ENCODE data around the gene ABCA12.

DNA sequence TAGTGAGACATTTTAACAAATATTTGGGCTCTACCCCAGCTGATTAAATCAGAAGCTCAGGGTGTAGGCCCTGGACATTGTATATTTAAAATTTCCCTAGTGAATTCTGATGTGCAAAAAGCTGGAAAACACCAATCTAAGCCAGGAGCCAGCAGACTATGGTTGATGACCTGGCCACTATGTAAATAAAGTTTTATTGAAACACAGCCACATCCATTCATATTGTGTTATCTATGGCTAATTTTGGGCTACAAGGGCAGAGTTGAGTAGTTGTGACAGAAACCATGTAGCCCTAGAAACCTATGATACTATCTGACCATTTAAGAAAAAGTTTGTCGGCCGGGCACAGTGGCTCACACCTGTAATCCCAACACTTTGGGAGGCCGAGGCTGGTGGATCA, 243.0 kb downstream of the ABCA12 start:
- TF ChIP-seq, protein P1, sequence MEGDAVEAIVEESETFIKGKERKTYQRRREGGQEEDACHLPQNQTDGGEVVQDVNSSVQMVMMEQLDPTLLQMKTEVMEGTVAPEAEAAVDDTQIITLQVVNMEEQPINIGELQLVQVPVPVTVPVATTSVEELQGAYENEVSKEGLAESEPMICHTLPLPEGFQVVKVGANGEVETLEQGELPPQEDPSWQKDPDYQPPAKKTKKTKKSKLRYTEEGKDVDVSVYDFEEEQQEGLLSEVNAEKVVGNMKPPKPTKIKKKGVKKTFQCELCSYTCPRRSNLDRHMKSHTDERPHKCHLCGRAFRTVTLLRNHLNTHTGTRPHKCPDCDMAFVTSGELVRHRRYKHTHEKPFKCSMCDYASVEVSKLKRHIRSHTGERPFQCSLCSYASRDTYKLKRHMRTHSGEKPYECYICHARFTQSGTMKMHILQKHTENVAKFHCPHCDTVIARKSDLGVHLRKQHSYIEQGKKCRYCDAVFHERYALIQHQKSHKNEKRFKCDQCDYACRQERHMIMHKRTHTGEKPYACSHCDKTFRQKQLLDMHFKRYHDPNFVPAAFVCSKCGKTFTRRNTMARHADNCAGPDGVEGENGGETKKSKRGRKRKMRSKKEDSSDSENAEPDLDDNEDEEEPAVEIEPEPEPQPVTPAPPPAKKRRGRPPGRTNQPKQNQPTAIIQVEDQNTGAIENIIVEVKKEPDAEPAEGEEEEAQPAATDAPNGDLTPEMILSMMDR (IDR thresholded peaks at IDR 0.05), result no peak
- no peak for TF ChIP-seq SIN3A (IDR thresholded peaks at IDR 0.05; ENCODE audit: borderline replicate concordance, insufficient read depth, low read depth, low read length)

Measured in Panc1 (cell line).